GM21576 (cell line): ENCODE data around the gene PRKG1.

ENCODE experiments used
- ATAC-seq: cut with Tn5 transposase; IDR thresholded peaks from one replicate; pipeline ENCODE4 v1.9.1; 2021; ENCODE audit warnings: mild to moderate bottlenecking, moderate library complexity; ENCODE audit not compliant: unreplicated experiment

The PRKG1 gene

DNA sequence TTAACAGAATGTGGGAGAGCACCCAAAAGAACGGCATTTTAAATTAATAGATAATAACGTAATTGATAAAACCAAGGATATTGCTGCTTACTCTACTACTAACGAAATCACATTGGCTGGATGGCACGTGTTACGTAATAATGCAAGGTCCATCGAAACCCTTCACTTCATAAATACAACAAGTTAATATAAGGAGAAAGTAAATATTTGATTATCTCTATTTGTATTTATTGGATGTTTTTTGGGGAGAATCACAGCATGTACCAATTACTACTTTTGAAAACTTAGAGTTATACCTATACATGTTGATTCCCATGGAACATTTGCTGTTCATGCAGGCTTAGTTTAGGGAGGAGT lies 1.6 kb downstream of the PRKG1 start:
- no peak for ATAC-seq

DNA sequence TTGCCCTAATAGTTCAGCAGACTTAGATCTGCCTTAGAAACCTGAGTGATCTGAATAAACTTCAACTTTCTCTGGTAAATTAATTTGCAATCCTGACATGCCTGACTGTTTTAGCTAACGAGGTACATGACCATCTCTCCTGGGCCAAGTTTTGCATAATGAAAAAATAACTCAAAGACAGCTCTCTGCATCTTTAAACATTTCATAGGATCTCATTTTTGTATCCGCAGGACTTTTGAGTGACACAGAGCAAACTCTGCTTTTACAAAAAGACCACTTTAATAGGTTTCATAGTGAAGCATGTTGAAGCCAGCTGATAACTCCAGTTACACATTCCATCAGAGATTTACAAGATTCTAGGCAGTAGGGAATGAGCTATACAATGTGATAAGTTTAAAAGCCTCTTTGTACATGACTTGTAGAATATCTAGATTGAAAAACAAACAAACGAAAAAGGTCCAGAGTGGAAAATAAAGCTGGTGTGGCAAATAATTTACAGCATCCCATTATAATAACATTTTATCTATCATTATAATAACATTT lies 2.1 kb downstream of the PRKG1 start:
- no peak for ATAC-seq

DNA sequence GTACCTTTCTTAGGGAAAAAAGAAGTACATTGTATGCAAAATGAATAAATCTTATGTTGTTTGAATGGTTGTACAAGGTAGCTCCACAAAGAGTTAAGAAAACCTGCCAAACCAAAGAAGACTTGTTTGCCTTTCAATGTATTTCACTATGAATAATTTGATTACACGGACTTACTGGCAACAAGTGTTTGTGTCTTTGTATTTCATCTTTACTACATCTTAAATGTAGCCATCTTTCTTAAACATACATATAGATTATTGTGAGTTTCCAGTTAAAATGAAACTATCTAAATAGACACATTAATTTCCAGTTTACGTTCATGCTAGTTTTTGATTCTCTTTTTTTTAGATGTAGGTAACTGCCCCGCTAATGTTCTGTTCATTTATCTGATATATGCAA lies 2.8 kb downstream of the PRKG1 start:
- ATAC-seq = no peak

DNA sequence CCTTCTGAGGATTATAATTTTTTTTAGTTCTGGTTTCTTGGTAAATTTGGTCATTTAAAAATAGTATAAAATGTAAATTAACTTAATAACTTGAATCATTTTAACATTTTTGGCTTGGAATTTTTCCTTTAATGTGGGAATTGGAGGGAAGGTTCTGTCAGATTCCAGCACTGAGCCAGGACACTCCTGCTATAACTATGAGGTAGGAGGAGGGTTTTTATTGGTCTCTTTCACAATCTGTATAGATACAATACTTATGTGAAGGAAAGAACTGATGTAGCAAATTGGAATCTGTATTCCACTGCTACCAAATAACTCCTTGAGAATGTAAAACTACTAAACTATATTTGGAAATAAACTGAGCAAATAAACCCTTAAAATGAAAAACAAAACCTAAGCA lies 3.2 kb downstream of the PRKG1 start:
- ATAC-seq = no peak

DNA sequence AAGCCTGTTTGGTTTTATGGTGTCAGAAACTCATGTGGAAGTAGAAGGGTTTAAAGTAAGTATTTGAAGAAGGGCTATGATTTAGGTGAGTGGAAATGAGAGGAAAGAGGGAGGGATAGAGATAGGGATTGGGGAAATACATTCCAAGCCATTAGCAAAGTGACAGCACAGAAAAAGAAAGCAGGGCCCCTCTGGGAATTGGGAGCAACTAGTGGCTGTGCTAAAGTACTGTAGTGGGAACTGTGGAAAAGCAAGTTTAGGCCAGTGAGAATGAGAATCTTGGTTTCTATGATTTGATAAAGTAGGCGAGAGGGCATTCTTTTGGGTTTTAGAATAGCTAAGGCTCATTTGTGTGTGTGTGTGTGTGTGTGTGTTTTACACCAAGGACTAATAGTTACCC lies 5.0 kb downstream of the PRKG1 start:
- no peak for ATAC-seq

DNA sequence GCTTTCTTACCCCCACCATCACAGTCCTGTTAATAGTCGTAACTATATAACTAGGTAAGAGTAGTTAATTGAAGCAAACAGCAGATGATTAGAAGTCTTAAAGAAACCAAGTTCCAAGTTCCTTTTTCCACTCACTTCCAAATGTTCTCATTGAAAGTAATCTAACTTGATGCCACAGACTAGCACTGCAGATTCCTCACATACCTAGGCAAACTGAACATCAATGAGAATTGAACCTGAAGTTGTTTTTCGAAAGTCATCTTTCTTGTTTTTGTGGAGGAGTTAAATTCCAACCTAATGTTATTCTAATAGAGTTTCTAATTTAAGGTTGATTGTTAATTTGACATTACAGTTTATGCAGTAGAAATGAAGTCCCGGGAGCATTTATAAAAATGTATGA lies 5.5 kb downstream of the PRKG1 start:
- no peak for ATAC-seq

DNA sequence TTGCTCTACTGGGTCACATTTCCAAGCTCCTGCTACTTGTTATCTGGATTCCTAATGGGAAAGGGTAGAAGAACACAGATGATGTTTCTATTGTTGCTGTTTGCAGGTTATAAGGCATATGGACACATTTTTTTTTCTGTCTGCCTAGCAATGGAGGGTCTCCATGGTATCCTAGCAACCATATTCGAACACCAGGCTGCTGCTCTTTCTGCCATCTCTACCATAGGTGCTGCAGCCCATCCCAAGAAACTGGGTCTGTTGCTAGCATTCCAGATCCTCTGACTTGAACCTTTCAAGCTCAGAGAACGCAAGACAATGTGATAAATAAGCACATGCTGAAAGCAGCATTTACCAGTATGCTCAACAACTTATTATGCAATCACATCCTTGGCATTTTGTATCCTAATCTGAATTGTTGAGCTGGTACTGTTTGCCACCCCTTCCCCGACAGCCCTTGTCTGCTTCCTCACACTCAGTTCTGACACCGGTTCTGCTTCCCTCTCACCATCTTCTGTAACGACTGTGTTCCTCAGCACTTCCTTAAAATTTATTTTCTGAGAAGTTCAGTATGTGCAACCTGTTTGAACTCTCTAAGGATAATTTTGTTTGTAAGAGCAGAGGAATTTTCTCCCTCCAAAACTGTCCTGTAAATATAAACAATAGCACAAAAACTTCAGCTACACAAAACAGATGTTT lies 6.2 kb downstream of the PRKG1 start:
- ATAC-seq = no peak

DNA sequence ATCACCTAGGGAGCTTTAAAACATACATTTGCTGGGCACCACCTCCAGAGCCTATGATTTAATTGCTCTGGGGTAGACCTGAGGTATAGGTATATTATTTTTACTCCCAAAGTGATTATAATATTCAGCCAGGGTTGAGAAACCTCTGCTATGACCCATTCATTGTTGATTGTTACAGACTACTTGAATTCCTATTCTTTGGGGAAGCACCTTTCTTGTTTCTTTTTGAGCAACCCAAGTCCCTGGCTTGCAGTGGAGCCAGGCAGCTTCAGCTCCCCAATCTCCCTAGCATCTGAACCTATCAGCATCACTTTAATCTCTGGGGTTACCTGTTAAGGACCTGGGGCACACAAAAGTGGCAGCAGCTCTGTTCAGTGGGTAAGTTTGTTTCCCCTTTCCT lies 8.6 kb downstream of the PRKG1 start:
- no peak for ATAC-seq

DNA sequence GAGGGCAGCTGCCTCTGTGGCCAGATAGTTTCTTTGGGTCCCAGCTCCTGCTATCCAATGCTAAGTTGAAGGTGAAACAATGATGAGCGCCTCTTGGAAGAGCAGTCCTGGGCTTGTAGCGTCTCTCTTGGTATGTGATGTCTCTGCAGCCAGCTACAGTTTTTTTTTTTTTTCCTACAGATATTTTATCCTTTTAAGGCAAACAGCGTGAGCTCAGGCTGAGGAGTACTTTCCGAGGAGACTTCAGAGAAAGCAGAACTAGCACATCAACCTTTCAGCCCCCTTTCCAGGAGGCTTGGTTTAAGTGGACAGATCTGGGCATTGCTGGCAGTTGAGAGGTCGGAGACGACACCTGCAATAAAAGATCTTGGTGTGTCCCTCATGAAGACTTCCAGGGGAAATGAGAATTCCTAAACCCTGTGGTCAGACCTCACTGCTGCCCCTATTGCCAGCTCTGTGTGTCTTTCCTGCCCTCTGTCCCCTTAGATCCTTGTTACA lies 9.1 kb downstream of the PRKG1 start:
- ATAC-seq = no peak

DNA sequence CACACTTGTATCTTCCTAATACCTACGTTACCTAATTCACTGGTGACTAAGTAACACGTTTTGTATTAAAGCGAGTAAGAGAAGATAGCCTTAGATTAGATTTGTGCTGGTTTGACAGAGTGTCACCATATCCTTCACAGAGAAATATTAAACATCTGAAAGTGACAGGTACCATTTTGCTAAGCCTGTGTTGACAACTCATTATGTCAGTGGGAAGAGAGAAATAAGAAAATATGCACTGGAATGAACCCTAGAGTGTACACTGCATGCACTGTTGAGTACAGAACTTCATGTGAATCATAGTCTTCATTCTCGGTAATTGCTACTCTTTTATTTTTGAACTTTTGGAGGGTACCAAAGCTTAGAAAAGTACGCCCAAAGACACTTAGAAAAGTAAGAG lies 10.9 kb downstream of the PRKG1 start:
- no peak for ATAC-seq

DNA sequence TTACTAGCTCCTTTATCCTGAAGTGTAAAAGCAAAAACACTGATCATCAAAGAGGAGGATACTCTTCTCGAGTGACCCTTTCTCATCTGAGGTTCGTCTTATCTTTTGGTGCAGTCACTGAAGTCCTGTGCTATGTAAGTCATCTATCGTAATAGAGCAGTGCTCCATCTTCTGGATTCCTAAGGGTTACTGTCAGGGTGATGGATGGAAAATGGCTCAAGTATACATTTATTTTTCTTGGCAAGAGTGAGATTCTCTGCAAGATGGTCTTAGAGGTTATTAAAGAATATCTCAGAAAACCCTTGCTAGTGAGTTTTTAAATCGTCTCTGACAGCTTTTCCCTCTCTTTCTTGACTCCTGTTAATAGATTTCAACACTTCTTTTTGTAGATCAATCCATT lies 12.4 kb downstream of the PRKG1 start:
- ATAC-seq = no peak

DNA sequence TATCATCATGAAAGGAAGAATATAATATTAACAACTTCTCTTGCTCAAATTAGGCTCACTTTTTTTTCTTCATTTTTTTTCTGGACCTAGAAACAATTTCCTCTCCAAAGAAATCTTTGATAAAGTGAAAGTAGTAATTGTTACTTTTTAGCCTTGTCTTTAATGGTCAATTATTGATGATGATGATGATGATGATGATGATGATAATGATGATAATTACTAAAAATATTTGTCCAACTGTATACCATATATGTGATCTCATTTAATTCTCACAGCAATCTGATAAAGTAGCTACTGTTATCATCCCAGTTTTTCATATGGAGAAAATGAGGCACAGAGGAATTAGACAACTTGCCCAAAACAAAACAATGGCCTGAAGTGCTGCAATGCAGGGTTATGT lies 12.8 kb downstream of the PRKG1 start:
- ATAC-seq = no peak

DNA sequence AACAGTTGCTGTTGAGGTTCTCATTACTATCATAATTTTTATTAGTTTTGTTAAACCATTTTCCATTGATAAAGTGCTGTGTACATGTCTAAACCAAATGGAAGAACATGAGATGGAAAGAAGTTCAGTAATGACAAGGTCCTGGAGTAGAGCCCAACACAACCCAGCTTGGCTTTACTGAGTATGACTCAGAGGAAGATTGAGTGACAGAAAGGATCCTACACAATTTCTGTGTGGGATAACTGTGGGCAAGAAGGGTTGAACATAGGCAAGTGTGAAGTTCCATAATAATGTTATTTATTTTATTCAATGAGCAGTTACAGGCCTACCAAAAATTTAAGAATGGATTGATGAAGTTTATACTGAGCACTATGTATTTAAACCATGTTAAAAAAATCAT lies 15.9 kb downstream of the PRKG1 start:
- ATAC-seq = no peak

DNA sequence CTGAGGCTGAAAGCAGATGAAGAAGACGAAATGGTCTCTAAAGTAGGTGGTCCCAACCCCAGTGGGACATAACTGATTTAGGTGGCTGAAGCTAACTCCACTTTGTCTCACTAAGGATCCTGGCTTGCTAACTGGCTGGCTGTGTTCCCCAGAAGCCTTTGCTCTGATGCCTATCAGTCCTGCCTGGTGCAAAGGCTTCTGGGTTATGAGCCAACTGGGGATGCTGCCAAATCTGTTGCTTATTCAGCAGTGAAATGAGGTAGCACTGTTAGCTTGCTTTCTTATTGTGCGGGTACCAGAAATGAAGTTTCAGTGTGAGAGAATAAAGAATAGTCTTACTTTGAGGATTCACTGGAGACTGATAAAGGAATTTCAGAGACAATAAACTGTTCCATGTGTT lies 18.1 kb downstream of the PRKG1 start:
- ATAC-seq = no peak

DNA sequence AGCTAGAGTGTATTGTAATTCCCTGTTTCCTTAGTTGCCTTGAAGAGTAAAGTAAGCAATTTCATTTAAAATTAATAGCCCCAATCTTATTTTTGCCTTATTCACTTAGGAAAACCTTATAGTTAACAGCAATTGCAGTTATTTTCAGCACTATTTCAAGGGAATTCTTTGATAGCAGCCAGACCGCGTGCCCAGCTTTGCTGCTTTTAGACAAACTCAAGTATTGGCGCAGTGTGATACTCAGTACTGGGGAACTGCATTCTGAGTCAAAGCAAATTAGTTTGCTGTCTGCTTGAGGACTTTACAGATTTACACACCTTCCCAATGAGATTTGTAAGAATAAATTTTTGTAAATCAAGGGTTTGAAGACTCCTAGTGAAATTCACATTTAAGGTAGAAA lies 21.2 kb downstream of the PRKG1 start:
- ATAC-seq = no peak

DNA sequence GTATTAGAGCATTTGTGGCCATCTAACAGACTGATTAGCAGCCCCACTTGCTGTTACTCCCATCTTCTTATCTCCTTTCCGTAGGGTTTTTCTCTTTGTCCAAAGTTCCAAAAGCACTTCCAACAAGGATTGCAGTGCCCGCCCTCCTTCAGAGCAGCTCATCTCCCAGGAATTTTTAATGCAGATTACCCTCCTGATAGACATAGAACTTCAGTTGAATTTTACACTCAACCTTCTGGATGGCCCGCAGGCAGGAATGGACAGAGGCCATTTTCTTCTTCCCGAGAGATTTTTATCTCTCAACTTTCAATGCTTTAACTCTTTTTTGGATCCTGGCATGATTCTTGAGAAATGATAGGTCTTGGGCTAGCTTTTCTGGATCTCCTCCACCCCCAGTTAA lies 23.3 kb downstream of the PRKG1 start:
- ATAC-seq = no peak

DNA sequence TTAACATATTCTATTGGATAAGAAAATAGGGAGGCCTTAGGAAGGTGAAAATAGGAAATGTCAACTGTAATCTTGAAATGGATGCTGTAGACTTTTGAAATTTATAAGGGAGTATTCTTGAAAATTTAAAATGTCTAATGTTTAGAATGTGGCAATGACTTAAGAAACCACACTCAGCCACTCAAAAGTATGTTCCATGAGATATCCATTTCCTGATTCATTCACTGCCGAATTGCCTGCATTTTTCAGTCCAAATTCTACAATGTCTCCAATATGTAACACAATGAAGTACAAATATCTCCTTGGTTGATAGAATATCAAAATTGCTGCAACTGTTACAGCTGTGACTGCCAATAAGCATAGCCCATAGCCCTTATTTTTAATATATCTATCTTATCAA lies 25.9 kb downstream of the PRKG1 start:
- no peak for ATAC-seq

DNA sequence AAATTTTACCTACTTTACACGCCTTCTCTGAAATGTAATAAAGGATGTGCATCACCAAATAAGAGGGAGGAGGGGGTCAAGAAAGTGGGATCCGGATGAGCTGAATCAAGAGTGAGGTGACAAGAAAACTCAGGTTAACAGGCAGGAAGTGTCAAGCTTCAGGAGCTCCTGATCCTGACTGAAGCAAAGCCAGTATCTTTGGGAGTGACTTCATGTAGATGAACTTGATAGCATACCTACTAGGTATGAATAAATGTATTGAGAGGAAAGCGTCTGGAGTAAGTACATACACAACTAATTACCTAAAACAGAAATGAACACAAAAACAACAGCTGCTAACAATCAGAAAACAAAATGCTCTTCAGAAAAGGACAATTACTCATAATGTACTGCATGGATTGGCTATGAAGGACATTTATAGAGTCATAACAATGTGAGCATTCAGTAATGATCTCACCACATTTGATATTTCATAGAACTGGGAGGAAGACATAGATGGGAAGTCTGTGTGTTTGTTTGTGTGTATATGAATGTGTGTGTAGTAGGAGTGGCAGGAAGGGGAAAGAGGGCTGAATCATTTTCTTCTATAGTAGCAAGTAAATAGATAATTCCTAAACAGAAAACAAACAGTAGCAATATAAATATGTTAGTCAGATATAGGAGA lies 29.4 kb downstream of the PRKG1 start:
- ATAC-seq = no peak

DNA sequence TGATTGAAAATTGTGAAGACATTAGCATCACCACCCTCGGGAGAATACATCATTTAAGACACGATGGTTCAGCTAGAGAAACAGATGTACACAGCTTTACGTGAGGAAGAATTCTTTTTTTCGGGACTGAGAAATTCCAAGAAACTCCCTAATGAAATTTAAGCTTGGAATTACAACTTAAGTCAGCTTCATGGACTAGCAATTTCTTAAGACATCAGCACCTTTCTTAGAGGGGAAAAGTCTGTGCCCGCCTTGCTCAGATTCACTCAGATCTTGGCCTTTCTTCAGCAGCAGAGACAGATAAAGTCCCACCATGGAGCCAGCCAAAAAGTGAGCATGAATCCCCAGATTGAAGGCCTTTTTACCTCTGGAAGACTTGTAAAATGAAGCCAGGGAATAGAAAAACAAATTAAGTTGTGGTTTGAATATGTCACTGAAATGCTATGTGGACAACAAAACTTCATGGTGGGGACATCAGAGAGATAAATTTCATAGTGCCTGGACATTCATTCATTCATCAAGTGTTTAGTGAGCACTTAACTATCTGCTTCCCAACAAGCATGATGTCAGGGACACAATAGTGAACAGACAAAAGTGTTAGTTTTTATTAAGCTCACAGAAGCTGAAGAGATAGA lies 32.1 kb downstream of the PRKG1 start:
- no peak for ATAC-seq

DNA sequence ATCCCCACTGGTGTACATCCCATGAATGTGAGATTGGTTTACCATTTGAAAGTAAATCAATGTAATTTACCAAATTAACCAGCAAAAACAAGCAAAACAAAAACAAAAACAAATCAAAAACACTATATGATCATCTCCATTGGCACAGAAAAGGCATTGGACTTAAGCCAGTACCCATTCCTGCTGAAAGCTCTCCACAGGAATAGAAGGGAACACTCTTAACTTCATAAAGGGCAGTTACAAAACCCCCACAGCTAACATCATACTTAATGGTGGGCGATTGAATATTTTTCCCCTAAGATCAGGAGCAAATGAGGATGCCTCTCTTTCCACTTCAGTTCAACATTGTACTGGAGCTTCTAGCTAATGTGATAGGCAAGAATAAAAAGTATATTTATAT lies 34.1 kb downstream of the PRKG1 start:
- no peak for ATAC-seq

DNA sequence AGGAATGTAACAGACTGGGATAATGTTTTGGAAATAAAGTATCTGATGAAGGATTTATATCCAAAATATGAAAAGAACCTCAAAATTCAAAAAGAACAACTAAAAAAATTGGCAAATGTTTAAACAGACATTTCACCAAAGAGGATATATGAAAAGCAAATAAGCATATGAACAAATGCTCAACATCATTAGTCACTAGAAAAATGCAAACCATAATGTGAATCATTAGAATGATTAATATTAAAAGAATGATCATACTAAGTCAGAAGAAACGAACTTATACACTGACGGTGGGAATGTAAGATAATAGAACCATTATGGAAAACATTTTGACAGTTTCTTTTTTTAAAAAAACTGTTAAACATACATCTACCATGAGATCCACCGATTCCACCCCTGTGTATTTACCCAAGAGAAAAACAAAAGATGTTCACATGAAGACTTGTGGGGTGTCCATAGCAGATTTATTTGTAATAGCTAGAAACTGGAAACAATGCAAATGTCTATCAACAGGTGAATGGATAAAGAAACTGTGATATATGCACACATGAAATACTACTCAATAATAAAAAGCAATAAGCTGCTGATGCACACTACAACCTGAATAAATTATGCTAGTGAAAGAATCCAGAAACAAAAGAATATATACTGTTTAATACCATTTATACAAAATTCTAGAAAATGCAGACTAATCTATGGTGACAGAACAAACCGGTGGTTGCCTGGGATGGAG lies 35.7 kb downstream of the PRKG1 start:
- no peak for ATAC-seq
